H1 (cell line): ENCODE data around the gene CEP41. TPM values are rescaled to one million over a fixed set of nuclear protein-coding genes. Genes with fewer than 3 reads are reported as not detected.

ENCODE experiments used
- CTCF ChIA-PET: fragments of 300-600 bp; sonication (Branson Sonifier 250); formaldehyde crosslinking; loops from one replicate; lab custom pipeline; 2021; ENCODE audit not compliant: partially characterized antibody; lab: Charles Lee
- POLR2A ChIA-PET: fragments of 300-600 bp; sonication (Branson Sonifier 250); formaldehyde crosslinking; loops from one replicate; lab custom pipeline; 2021; ENCODE audit warnings: inconsistent platforms; ENCODE audit not compliant: partially characterized antibody; lab: Charles Lee
- DNase-seq, 2 experiments: peaks; one replicate each; pipeline versions ENCODE4 v3.0.0 to v3.0.0-alpha.2; 2010 to 2022; ENCODE audit warnings: low spot score in 2 of 2, low read depth in 1 of 2, mixed read lengths in 1 of 2
- FAIRE-seq: peaks from 2 replicates; lab custom pipeline; 2011; peaks lifted over from hg19 to GRCh38; lab: Jason Lieb, UNC
- H2AFZ ChIP-seq: 2 replicates; pipeline ENCODE4 v1.8.1; 2012; ENCODE audit warnings: low read length, inconsistent platforms
- H2AK5ac ChIP-seq: 2 replicates; pipeline ENCODE4 v1.6.1; 2013; ENCODE audit warnings: low read depth, low read length
- H2BK120ac ChIP-seq: replicated peaks from 2 replicates; pipeline ENCODE3; 2013; ENCODE audit warnings: low read depth, low read length, inconsistent platforms
- H2BK12ac ChIP-seq: 2 replicates; pipeline ENCODE4 v1.6.1; 2013; ENCODE audit warnings: low read depth, low read length
- H2BK15ac ChIP-seq: 2 replicates; pipeline ENCODE4 v1.6.1; 2013; ENCODE audit warnings: low read length
- H2BK20ac ChIP-seq: 2 replicates; pipeline ENCODE4 v1.6.1; 2013; ENCODE audit warnings: low read length
- H2BK5ac ChIP-seq: 2 replicates; pipeline ENCODE4 v1.6.1; 2013; ENCODE audit warnings: low read depth, low read length
- H3K14ac ChIP-seq: 2 replicates; pipeline ENCODE4 v1.6.1; 2013; ENCODE audit warnings: inconsistent platforms; ENCODE audit not compliant: insufficient read length
- H3K18ac ChIP-seq: 2 replicates; pipeline ENCODE4 v1.6.1; 2013; ENCODE audit warnings: low read length; ENCODE audit errors: extremely low read depth
- H3K23ac ChIP-seq: 2 replicates; pipeline ENCODE4 v1.6.1; 2013; ENCODE audit warnings: inconsistent platforms; ENCODE audit not compliant: insufficient read length
- H3K23me2 ChIP-seq: 2 replicates; pipeline ENCODE4 v1.6.1; 2013; ENCODE audit warnings: low read depth, low read length
- H3K27ac ChIP-seq: 2 replicates; pipeline ENCODE4 v1.6.1; 2011; ENCODE audit warnings: low read depth, low read length, inconsistent platforms
- H3K27me3 ChIP-seq, 4 experiments: replicated peaks in 1 of 4; 1 replicate in 1 of 4; 2 replicates in 3 of 4; pipeline versions ENCODE4 v1.6.1 to v1.8.1; 2011 to 2013; ENCODE audit warnings: low read length in 3 of 4, mild to moderate bottlenecking in 3 of 4, inconsistent platforms in 2 of 4, mixed read lengths in 2 of 4, moderate library complexity in 1 of 4; ENCODE audit not compliant: control insufficient read depth in 3 of 4, insufficient read depth in 3 of 4; ENCODE audit errors: extremely low read depth in 1 of 4
- H3K36me3 ChIP-seq, 4 experiments: 2 replicates each; pipeline versions ENCODE4 v1.6.1 to v1.8.1; 2011 to 2013; ENCODE audit warnings: mild to moderate bottlenecking in 4 of 4, low read length in 3 of 4, moderate library complexity in 2 of 4, control low read depth in 1 of 4, inconsistent platforms in 1 of 4; ENCODE audit not compliant: insufficient read depth in 4 of 4, control insufficient read depth in 2 of 4
- H3K4ac ChIP-seq: replicated peaks from 2 replicates; pipeline ENCODE3; 2013; ENCODE audit warnings: low read length, low read depth, mixed read lengths, inconsistent platforms; ENCODE audit not compliant: insufficient read length
- H3K4me1 ChIP-seq, 4 experiments: replicated peaks in 1 of 4; 1 replicate in 1 of 4; 2 replicates in 3 of 4; pipeline versions ENCODE4 v1.6.1 to v1.8.1; 2011 to 2013; ENCODE audit warnings: low read length in 3 of 4, inconsistent platforms in 2 of 4, mixed read lengths in 1 of 4; ENCODE audit not compliant: insufficient read depth in 4 of 4, control insufficient read depth in 3 of 4
- H3K4me2 ChIP-seq, 2 experiments: 2 replicates each; pipeline versions ENCODE4 v1.6.1 to v1.8.1; 2011 to 2013; ENCODE audit warnings: low read depth in 2 of 2, low read length in 2 of 2, control low read depth in 1 of 2, inconsistent platforms in 1 of 2, mild to moderate bottlenecking in 1 of 2; ENCODE audit not compliant: insufficient read depth in 1 of 2
- H3K4me3 ChIP-seq, 4 experiments: fragments of 200-600, 300-600 bp in 1 of 4; sonication (generic), shearing (Covaris generic), sonication (Bioruptor Twin) in 1 of 4; 2 replicates each; pipeline versions ENCODE4 v1.5.1 to v1.8.1; 2011 to 2016; ENCODE audit warnings: low read length in 4 of 4, low read depth in 3 of 4, control low read depth in 2 of 4, inconsistent platforms in 2 of 4, mild to moderate bottlenecking in 2 of 4, mixed read lengths in 1 of 4, moderate library complexity in 1 of 4; ENCODE audit not compliant: insufficient read depth in 2 of 4; ENCODE audit errors: extremely low read depth in 1 of 4
- H3K56ac ChIP-seq: replicated peaks from 2 replicates; pipeline ENCODE3; 2013; ENCODE audit warnings: low read depth, mild to moderate bottlenecking, mixed read lengths, low read length, inconsistent platforms; ENCODE audit not compliant: insufficient read length
- H3K79me1 ChIP-seq: 2 replicates; pipeline ENCODE4 v1.6.1; 2013; ENCODE audit warnings: low read depth, low read length, control low read depth
- H3K79me2 ChIP-seq, 2 experiments: 2 replicates each; pipeline versions ENCODE4 v1.6.1 to v1.8.1; 2012 to 2013; ENCODE audit warnings: low read length in 2 of 2, mild to moderate bottlenecking in 2 of 2, inconsistent platforms in 1 of 2; ENCODE audit not compliant: insufficient read depth in 2 of 2, control insufficient read depth in 1 of 2
- H3K9ac ChIP-seq, 4 experiments: replicated peaks in 1 of 4; 1 replicate in 1 of 4; 2 replicates in 3 of 4; pipeline versions ENCODE4 v1.6.1 to v1.8.1; 2011 to 2013; ENCODE audit warnings: low read depth in 3 of 4, low read length in 3 of 4, control low read depth in 2 of 4, mild to moderate bottlenecking in 2 of 4, moderate library complexity in 2 of 4, inconsistent platforms in 1 of 4; ENCODE audit errors: extremely low read depth in 1 of 4
- H3K9me3 ChIP-seq, 2 experiments: 2 replicates each; pipeline versions ENCODE4 v1.6.1 to v1.8.1; 2012 to 2013; ENCODE audit warnings: mild to moderate bottlenecking in 2 of 2, moderate library complexity in 2 of 2, control low read depth in 1 of 2, inconsistent platforms in 1 of 2, low read depth in 1 of 2, low read length in 1 of 2, mixed read lengths in 1 of 2; ENCODE audit not compliant: insufficient read depth in 2 of 2
- H4K20me1 ChIP-seq, 2 experiments: replicated peaks in 1 of 2; 2 replicates each; pipeline versions ENCODE3 to v1.8.1; 2011 to 2013; ENCODE audit warnings: inconsistent platforms in 2 of 2, low read length in 2 of 2, mild to moderate bottlenecking in 1 of 2; ENCODE audit not compliant: insufficient read depth in 2 of 2, control insufficient read depth in 1 of 2
- H4K5ac ChIP-seq: 2 replicates; pipeline ENCODE4 v1.6.1; 2013; ENCODE audit warnings: low read length, low read depth, mixed read lengths, inconsistent platforms; ENCODE audit not compliant: insufficient read length
- H4K8ac ChIP-seq: 2 replicates; pipeline ENCODE4 v1.8.0; 2013; ENCODE audit warnings: mild to moderate bottlenecking, moderate library complexity, low read length, inconsistent platforms; ENCODE audit not compliant: insufficient read depth; ENCODE audit errors: extremely low read depth
- H4K91ac ChIP-seq: replicated peaks from 2 replicates; pipeline ENCODE3; 2013; ENCODE audit warnings: low read length, mixed read lengths, inconsistent platforms; ENCODE audit not compliant: insufficient read length
- CBX8 ChIP-seq: fragments of 300-800, 300-1000 bp; sonication (generic); IDR thresholded peaks from 2 replicates; pipeline ENCODE4 v1.7.1; 2016; ENCODE audit warnings: low read depth, low read length, borderline replicate concordance
- EGR1 ChIP-seq: IDR thresholded peaks from 2 replicates; pipeline ENCODE4 v1.6.1; 2011; ENCODE audit warnings: low read depth, low read length, borderline replicate concordance
- EP300 ChIP-seq, 2 experiments: IDR thresholded peaks; 1 replicate in 1 of 2; 2 replicates in 1 of 2; pipeline ENCODE4 v1.6.1; 2011 to 2012; ENCODE audit warnings: low read depth in 2 of 2, low read length in 2 of 2, mild to moderate bottlenecking in 2 of 2, borderline replicate concordance in 1 of 2, inconsistent platforms in 1 of 2, moderate library complexity in 1 of 2
- GTF2F1 ChIP-seq: IDR thresholded peaks from 2 replicates; pipeline ENCODE4 v1.6.1; 2012; ENCODE audit warnings: low read depth, low read length, improper control_type of control experiment, borderline replicate concordance
- JUND ChIP-seq: IDR thresholded peaks from 2 replicates; pipeline ENCODE4 v1.6.1; 2011; ENCODE audit warnings: mild to moderate bottlenecking, improper control_type of control experiment, low read length
- KDM5A ChIP-seq: fragments of 200-600 bp; IDR thresholded peaks from 2 replicates; pipeline ENCODE4 v1.7.1; 2012; ENCODE audit warnings: mild to moderate bottlenecking, low read length, inconsistent platforms, mixed read lengths
- MAFK ChIP-seq: IDR thresholded peaks from 2 replicates; pipeline ENCODE4 v1.6.1; 2012; ENCODE audit warnings: low read depth, mild to moderate bottlenecking, improper control_type of control experiment, low read length
- RBBP5 ChIP-seq: IDR thresholded peaks from 2 replicates; pipeline ENCODE4 v1.7.1; 2012; ENCODE audit warnings: low read depth, mild to moderate bottlenecking, inconsistent platforms, low read length, moderate library complexity, borderline replicate concordance
- RFX5 ChIP-seq: IDR thresholded peaks from 2 replicates; pipeline ENCODE4 v1.6.1; 2011; ENCODE audit warnings: low read depth, low read length, improper control_type of control experiment, borderline replicate concordance
- SAP30 ChIP-seq: fragments of 300-600 bp; sonication (generic); IDR thresholded peaks from 2 replicates; pipeline ENCODE4 v1.7.1; 2012; ENCODE audit warnings: low read length, moderate library complexity, mild to moderate bottlenecking, inconsistent platforms; ENCODE audit not compliant: insufficient read depth, insufficient replicate concordance
- SIRT6 ChIP-seq: IDR thresholded peaks from one replicate; pipeline ENCODE4 v1.7.1; 2012; ENCODE audit warnings: low read length, inconsistent platforms
- SRF ChIP-seq: IDR thresholded peaks from 2 replicates; pipeline ENCODE4 v1.6.1; 2011; ENCODE audit warnings: mild to moderate bottlenecking, low read depth, low read length, moderate library complexity
- TAF7 ChIP-seq: optimal IDR thresholded peaks from 2 replicates; pipeline ENCODE3; 2011; ENCODE audit warnings: low read depth, mild to moderate bottlenecking, inconsistent platforms, low read length, moderate library complexity, borderline replicate concordance
- TBP ChIP-seq: IDR thresholded peaks from 2 replicates; pipeline ENCODE4 v1.6.1; 2011; ENCODE audit warnings: low read depth, low read length, improper control_type of control experiment
- WGBS, 2 experiments: shearing (Covaris generic) in 1 of 2; methylation state at CpG; one replicate each; pipeline versions ENCODE4 v1.1.6 to v1.1.7; 2013 to 2015; ENCODE audit warnings: low lambda C conversion rate in 2 of 2, mixed read lengths in 2 of 2, inconsistent platforms in 1 of 2, low coverage in 1 of 2, missing lambda C conversion rate in 1 of 2; ENCODE audit not compliant: insufficient replicate concordance in 2 of 2, insufficient coverage in 1 of 2, insufficient read length in 1 of 2; ENCODE audit errors: extremely low coverage in 1 of 2, missing lambda C conversion rate in 1 of 2; 5-methylcytosine and 5-hydroxymethylcytosine counted together
- polyA plus RNA-seq, 7 experiments: library from polyadenylated mRNA; depleted of rRNA in 3 of 7; stranded (reverse) in 5 of 7; unstranded in 2 of 7; fragments of >200 nt in 5 of 7; fragments of 200-250 nt in 2 of 7; gene quantifications; 1 replicate in 5 of 7; 2 replicates in 1 of 7; 4 replicates in 1 of 7; pipeline versions ENCODE4 v1.2.1 to v1.2.3, GENCODE V29; 2011 to 2013; ENCODE audit warnings: missing spikeins in 2 of 7, mixed read lengths in 2 of 7
- total RNA-seq: library from RNA; stranded (reverse); fragmentation: NEBNext Ultra II Directional; extraction: Animal tissue kit (Norgen Biotek cat#: 25700); gene quantifications from 2 replicates; pipeline ENCODE4 v1.2.1, GENCODE V29; 2021

Gene CEP41
- total and polyA plus RNA-seq, 2 of the 8 experiments (the other 6 are each of a cell fraction or from before 2014, with no cell fraction given) = 9.3 to 12.8 TPM

GRCh38 chr7:130393101-130393561, 47.7 kb downstream of the CEP41 start:
- H3K23ac ChIP-seq = no peak overlapping the region
- H3K18ac ChIP-seq = no peak overlapping the region
- 95% methylated on average over 5 of the region's 5 CpGs; no CpG with 5 or more reads in 1 of the 2 experiments for WGBS, 2 experiments
- no peaks in the 10 kb centered on the region for H3K27me3 ChIP-seq
- H3K79me1 ChIP-seq = no peaks in the 10 kb centered on the region
- no peak overlapping the region for H2BK15ac ChIP-seq
- no peak overlapping the region for H3K56ac ChIP-seq
- H3K36me3 ChIP-seq = no peaks in the 10 kb centered on the region
- no peaks in the 10 kb centered on the region for H4K20me1 ChIP-seq
- no peak overlapping the region for H2BK12ac ChIP-seq
- H3K79me2 ChIP-seq = no peaks in the 10 kb centered on the region
- H3K14ac ChIP-seq = no peak overlapping the region
- H3K23me2 ChIP-seq = no peaks in the 10 kb centered on the region
- peaks cover 0 to 2% (median 0%) of the 10 kb centered on the region in 4 experiments; a peak in 2 of 7 replicates for H3K4me1 ChIP-seq
- H2AK5ac ChIP-seq = no peak overlapping the region
- H3K4me2 ChIP-seq = no peak overlapping the region
- H2BK20ac ChIP-seq = no peak overlapping the region
- H3K9me3 ChIP-seq = no peaks in the 10 kb centered on the region
- no peak overlapping the region for H3K4me3 ChIP-seq
- no peak overlapping the region for H3K4ac ChIP-seq
- DNase-seq (no peak), FAIRE-seq (peak; percentile 7)
- ChIA-PET POLR2A (interaction anchor here (1.0 kb wide), 1 partner anchor 12 kb away, joined by 3 read pairs; no protein-coding TSS in a partner anchor), CTCF (interaction anchor here (1.0 to 1.7 kb wide), 3 partner anchors 12 to 329 kb away, joined by 3 to 12 read pairs (median 5); no protein-coding TSS in a partner anchor)
- no peak overlapping the region for H2BK120ac ChIP-seq
- no peak overlapping the region for H2AFZ ChIP-seq
- no peak overlapping the region for H3K9ac ChIP-seq
- no peak overlapping the region for H2BK5ac ChIP-seq
- no peak overlapping the region for H3K27ac ChIP-seq
- H4K5ac ChIP-seq = no peak overlapping the region
- H4K91ac ChIP-seq = no peak overlapping the region
- no peak overlapping the region for H4K8ac ChIP-seq
- TF ChIP-seq RBBP5 (no peak), GTF2F1 (no peak), KDM5A (no peak), CBX8 (no peak), EGR1 (no peak), RFX5 (no peak), SIRT6 (no peak), JUND (no peak), SAP30 (no peak), TBP (no peak), EP300 (IDR thresholded peaks at IDR 0.05; ENCODE audit: borderline replicate concordance in 1 of 2, low read depth in 2 of 2, low read length in 2 of 2) (no peak), SRF (no peak), TAF7 (no peak), MAFK (no peak)
